HG02970 (cell line): Measurements from ENCODE around the gene GDF7.

Experiments used
- ATAC-seq: cut with Tn5 transposase; IDR thresholded peaks from one replicate; pipeline ENCODE4 v1.9.1; 2021; ENCODE audit warnings: mild to moderate bottlenecking, moderate library complexity, moderate number of reproducible peaks; ENCODE audit not compliant: unreplicated experiment, low FRiP score

The GDF7 gene

GRCh38 chr2:20627712-20628380, 39.1 kb upstream of the GDF7 start:
- no peak for ATAC-seq

GRCh38 chr2:20629181-20629580, 37.8 kb upstream of the GDF7 start:
- no peak for ATAC-seq

GRCh38 chr2:20629581-20630171, 37.3 kb upstream of the GDF7 start:
- no peak for ATAC-seq

GRCh38 chr2:20630967-20631366, 36.0 kb upstream of the GDF7 start:
- no peak for ATAC-seq

GRCh38 chr2:20631617-20632307, 35.2 kb upstream of the GDF7 start:
- no peak for ATAC-seq

GRCh38 chr2:20632446-20632990, 34.4 kb upstream of the GDF7 start:
- ATAC-seq: no peak

GRCh38 chr2:20633001-20633400, 33.9 kb upstream of the GDF7 start:
- ATAC-seq: no peak

- no peak for ATAC-seq
These were observed 33.0 kb upstream of the GDF7 start for GRCh38 chr2:20633794-20634506.

- no peak for ATAC-seq
These were observed 32.3 kb upstream of the GDF7 start for GRCh38 chr2:20634507-20635112.

- no peak for ATAC-seq
These were observed 31.8 kb upstream of the GDF7 start for GRCh38 chr2:20635113-20635510.

GRCh38 chr2:20635675-20636584, 31.0 kb upstream of the GDF7 start:
- ATAC-seq: no peak

GRCh38 chr2:20637147-20637546, 29.8 kb upstream of the GDF7 start:
- ATAC-seq: no peak

GRCh38 chr2:20638014-20638413, 28.9 kb upstream of the GDF7 start:
- ATAC-seq: no peak

- no peak for ATAC-seq
These were observed 28.1 kb upstream of the GDF7 start for GRCh38 chr2:20638646-20639430.

GRCh38 chr2:20640411-20641122, 26.4 kb upstream of the GDF7 start:
- no peak for ATAC-seq

- ATAC-seq: no peak
These were observed 25.6 kb upstream of the GDF7 start for GRCh38 chr2:20641123-20641985.
